Activated CD8-positive, alpha-beta memory T cell treated with anti-CD3 and anti-CD28 coated beads, Interleukin-2, amount 10 ng/mL, durations not matched to agents 7 days and 5 days (primary cell): ENCODE results near the gene KIF5C. TPM values are rescaled to one million over a fixed set of nuclear protein-coding genes. Genes with fewer than 3 reads are reported as not detected.

Experiments used
- ATAC-seq: fragments of 150-1000 bp; cut with Tn5 transposase; one replicate; pipeline ENCODE4 v1.10.0; 2021; ENCODE audit warnings: moderate library complexity
- CTCF ChIA-PET: fragments of 350-600 bp; sonication (Branson Sonifier 250); formaldehyde crosslinking; loops from one replicate; lab custom pipeline; 2021; ENCODE audit warnings: antibody characterized with exemption; lab: Charles Lee
- DNase-seq: peaks from one replicate; pipeline ENCODE4 v3.0.0-alpha.2; 2020
- H3K27ac Mint-ChIP-seq: one replicate; pipeline ENCODE4 v1.8.0; 2021; ENCODE audit warnings: mild to moderate bottlenecking, mixed read lengths
- H3K27me3 Mint-ChIP-seq: one replicate; pipeline ENCODE4 v1.8.0; 2021; ENCODE audit warnings: mixed read lengths
- H3K36me3 Mint-ChIP-seq: one replicate; pipeline ENCODE4 v1.8.0; 2021; ENCODE audit warnings: mild to moderate bottlenecking, mixed read lengths
- H3K4me1 Mint-ChIP-seq: one replicate; pipeline ENCODE4 v1.8.0; 2021; ENCODE audit warnings: mixed read lengths
- H3K4me3 Mint-ChIP-seq: one replicate; pipeline ENCODE4 v1.8.0; 2021; ENCODE audit warnings: mild to moderate bottlenecking, moderate library complexity, mixed read lengths
- H3K9me3 Mint-ChIP-seq: one replicate; pipeline ENCODE4 v1.8.0; 2022; ENCODE audit warnings: low read depth, mixed read lengths
- total RNA-seq, 2 experiments: library from RNA; stranded (reverse); gene quantifications; one replicate each; pipeline ENCODE4 v1.2.3, GENCODE V29; 2021

The KIF5C gene
- total RNA-seq, 2 experiments from 2014 or later = 16.2 to 18.3 TPM

DNA sequence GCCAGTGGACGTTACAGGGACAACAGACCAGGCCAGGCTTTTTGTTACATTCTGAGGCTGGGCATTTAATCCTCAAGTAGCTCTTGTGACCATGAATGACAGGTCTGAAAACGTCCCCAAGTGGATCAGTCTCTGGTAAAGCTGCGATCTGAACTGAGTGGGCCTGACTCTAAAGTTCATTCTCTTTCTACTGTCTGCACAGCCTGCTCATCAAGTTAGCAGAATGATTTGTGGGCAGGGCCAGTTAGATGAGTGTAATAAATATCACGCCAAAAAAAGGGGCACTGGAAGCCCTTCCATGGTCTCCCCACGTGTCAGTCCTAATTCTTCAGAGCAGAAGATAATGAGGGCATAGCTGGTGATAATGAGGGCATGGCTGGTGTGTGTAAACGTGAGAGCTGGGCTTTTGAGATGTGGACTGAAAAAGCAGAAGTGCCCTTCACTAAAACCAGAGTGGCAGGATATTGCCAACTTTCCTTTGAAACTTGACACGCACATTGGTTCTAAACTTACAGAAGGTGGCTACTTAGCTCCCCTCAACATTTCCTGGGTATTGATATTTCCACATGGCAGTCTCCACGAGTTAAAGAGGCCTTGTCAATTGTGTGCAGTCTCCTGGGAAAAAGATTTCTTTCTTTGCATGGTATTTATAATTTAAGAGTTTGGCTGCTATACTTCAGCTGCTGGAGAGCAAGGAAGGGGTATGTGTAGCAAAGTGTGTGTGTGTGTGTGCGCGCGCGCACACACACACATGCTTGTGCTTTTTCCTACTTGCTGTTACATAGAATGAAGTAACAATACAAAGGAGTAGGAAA lies 90.8 kb downstream of the KIF5C start:
- CTCF ChIA-PET = interaction anchor here (1.3 kb wide), 1 partner anchor 19 kb away, joined by 3 read pairs; no protein-coding TSS in a partner anchor
- no peak overlapping the region for H3K27ac Mint-ChIP-seq
- H3K4me3 Mint-ChIP-seq = no peak overlapping the region
- no peaks in the 10 kb centered on the region for H3K9me3 Mint-ChIP-seq
- DNase-seq = no peak
- peaks cover 4% of the 10 kb centered on the region for H3K36me3 Mint-ChIP-seq
- no peak for ATAC-seq
- peaks cover 3% of the 10 kb centered on the region for H3K4me1 Mint-ChIP-seq
- H3K27me3 Mint-ChIP-seq = no peaks in the 10 kb centered on the region

DNA sequence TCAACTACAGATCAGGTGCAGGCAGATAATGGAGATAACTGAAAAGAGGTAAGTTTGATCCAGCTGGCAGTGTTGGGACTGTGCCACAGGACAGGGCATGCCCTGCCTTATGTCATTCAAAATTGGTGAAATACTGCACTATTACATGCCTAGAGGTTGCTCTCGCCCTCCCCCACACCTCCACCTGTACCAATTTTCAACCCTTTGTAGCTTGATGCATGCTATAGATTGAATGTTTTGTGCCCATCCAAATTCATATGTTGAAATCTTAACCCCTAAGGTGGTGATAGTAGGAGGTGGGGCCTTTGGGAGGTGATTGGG lies 91.4 kb downstream of the KIF5C start:
- DNase-seq (no peak), ATAC-seq (no peak)
- peaks cover 6% of the 10 kb centered on the region for H3K4me1 Mint-ChIP-seq
- H3K9me3 Mint-ChIP-seq = no peaks in the 10 kb centered on the region
- no peak overlapping the region for H3K27ac Mint-ChIP-seq
- no peaks in the 10 kb centered on the region for H3K27me3 Mint-ChIP-seq
- CTCF ChIA-PET = no interaction called here
- no peak overlapping the region for H3K4me3 Mint-ChIP-seq
- H3K36me3 Mint-ChIP-seq = peaks cover 3% of the 10 kb centered on the region

DNA sequence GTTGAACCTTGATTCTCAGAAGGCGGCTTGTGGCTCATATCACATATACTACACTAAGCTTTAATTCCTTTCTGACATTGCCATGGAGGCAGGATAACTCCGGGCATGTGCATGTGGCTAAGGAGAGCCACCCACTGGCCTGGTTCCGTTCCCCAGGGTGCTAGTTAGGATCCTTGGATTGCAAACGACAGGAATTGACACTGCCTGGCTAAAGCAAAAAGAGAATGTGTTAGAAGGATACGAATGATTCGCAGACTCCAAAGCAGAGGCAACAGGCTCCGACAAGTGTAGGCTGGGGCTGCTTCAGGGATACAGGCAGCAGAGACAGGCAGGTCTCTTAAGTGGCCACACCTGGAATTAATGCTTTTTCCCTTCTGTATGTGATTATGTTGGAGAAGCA lies 92.0 kb downstream of the KIF5C start:
- Mint-ChIP-seq H3K36me3 (peaks cover 2% of the 10 kb centered on the region), H3K4me1 (peaks cover 10% of the 10 kb centered on the region), H3K9me3 (peaks cover 2% of the 10 kb centered on the region), H3K27me3 (no peaks in the 10 kb centered on the region), H3K4me3 (no peak overlapping the region), H3K27ac (no peak overlapping the region)
- CTCF ChIA-PET = no interaction called here
- DNase-seq (no peak), ATAC-seq (no peak)

DNA sequence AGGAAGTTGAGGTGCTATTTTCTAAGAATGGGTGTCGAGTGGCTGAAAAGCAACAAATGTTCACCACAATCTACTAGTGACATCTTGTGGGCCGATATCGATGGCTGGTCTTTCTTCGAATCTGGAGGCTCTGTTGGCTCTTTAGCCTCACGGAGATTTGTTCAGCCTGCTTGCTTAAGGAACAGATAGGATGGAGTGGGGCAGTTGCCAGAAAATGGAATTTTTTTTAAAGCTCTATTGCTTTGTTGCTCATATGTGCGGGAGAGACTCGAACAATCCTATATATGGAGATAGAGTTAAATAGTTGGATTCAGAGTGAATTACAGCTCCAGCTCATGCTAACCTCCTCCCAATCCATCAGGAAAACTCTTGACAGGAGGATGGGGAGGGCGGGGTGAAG lies 92.6 kb downstream of the KIF5C start:
- Mint-ChIP-seq H3K27ac (no peak overlapping the region), H3K9me3 (peaks cover 2% of the 10 kb centered on the region), H3K36me3 (peaks cover 5% of the 10 kb centered on the region), H3K27me3 (no peaks in the 10 kb centered on the region), H3K4me1 (peaks cover 12% of the 10 kb centered on the region), H3K4me3 (no peak overlapping the region)
- CTCF ChIA-PET = no interaction called here
- ATAC-seq (no peak), DNase-seq (no peak)

DNA sequence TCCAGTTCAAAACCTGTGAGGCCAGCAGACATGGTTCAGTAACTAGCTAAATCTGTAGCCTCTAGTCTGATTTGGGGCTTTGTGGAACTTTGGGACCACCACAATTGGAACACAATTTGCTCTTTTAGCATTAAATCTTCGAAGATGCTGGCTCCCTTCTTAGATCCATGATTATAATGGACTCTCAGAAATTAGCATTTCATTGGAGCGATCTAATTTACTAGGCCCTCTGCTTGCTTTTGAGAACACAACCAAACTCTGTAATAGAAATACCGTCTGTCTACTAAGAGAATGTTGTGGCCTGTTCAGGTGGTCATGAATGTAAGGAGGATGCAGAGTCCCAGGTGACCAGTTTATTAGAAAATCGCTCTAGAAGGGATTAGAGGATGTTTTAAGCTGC lies 93.3 kb downstream of the KIF5C start:
- Mint-ChIP-seq H3K9me3 (peaks cover 2% of the 10 kb centered on the region), H3K4me1 (peaks cover 12% of the 10 kb centered on the region), H3K4me3 (no peak overlapping the region), H3K27ac (no peak overlapping the region), H3K27me3 (no peaks in the 10 kb centered on the region), H3K36me3 (peaks cover 8% of the 10 kb centered on the region)
- no peak for DNase-seq
- ATAC-seq = no peak
- CTCF ChIA-PET = no interaction called here

DNA sequence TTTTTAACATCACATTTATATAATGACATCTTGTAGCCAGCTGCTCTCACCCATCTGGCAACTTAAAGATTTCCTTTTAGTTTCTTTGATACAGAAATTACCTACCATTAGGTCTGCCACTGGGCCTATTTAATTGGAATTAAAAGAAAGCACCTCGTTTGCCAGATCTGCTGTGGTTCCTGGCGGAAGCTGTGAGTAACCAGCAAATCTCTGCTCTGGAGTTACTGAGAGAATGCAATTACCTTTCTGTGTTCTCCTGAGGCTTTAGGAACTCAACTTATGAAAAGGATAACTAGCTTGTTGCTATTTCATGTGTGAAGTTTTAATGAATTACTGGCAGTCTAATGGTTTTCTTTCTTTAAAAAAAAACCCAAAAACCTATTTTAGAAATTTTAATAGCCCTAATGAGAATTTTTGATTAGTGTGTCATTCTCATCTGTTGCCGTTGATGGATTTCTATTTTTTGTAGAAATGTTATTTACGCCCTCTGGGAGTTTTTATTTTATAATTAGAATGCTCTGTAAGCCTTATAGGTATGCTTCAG lies 93.8 kb downstream of the KIF5C start:
- Mint-ChIP-seq H3K4me1 (peaks cover 12% of the 10 kb centered on the region), H3K27ac (no peak overlapping the region), H3K36me3 (peaks cover 12% of the 10 kb centered on the region), H3K4me3 (no peak overlapping the region), H3K27me3 (no peaks in the 10 kb centered on the region), H3K9me3 (peaks cover 2% of the 10 kb centered on the region)
- CTCF ChIA-PET = no interaction called here
- DNase-seq (no peak), ATAC-seq (no peak)

DNA sequence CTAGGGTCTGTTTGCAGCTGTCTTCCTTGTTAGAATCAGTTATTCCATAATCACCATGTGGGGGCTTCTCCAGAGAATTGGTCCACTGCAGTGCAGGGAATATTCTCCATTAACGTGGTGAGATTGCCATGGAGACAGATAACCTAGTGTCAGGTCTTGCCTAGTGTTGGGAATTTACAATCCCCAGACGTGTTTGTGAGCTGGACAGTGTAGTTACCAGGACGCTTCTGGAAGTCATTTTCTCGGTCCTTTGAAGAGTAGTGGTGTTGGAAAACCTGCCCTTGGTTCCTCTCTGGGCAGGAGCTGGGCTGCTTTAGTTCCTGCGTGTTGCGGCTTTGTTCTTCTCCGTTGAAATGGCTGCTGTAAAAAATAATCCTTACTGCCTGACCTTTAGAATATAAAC lies 94.6 kb downstream of the KIF5C start:
- Mint-ChIP-seq H3K4me3 (no peak overlapping the region), H3K27ac (no peak overlapping the region), H3K4me1 (peaks cover 12% of the 10 kb centered on the region), H3K27me3 (no peaks in the 10 kb centered on the region), H3K9me3 (peaks cover 2% of the 10 kb centered on the region), H3K36me3 (peaks cover 13% of the 10 kb centered on the region)
- CTCF ChIA-PET = interaction anchor here (1.4 kb wide), 1 partner anchor 43 kb away, joined by 5 read pairs; no protein-coding TSS in a partner anchor
- DNase-seq = no peak
- no peak for ATAC-seq

DNA sequence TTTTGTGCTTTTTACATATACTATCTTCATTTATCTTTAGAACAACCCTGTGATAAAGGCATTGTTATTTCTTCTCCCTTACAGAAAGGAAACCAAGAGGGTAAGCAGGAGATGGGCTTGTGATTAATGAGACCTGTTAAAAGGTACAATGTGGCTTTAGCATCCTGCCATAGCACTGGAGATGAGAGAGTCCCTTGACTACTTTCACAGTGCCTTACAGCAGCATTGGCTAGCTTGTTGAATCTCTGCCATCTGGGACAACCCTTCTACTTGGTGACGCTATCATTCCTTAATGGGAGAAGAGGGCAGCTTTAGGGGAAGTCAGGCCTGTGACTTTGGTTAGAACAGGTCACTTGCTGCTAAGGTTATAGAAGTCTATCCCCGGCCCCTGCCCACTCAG lies 95.4 kb downstream of the KIF5C start:
- ATAC-seq (no peak), DNase-seq (no peak)
- Mint-ChIP-seq H3K4me3 (no peak overlapping the region), H3K9me3 (peaks cover 2% of the 10 kb centered on the region), H3K36me3 (peaks cover 13% of the 10 kb centered on the region), H3K27ac (no peak overlapping the region), H3K27me3 (no peaks in the 10 kb centered on the region), H3K4me1 (peaks cover 12% of the 10 kb centered on the region)
- CTCF ChIA-PET = interaction anchor here (1.4 kb wide), 1 partner anchor 43 kb away, joined by 5 read pairs; no protein-coding TSS in a partner anchor

DNA sequence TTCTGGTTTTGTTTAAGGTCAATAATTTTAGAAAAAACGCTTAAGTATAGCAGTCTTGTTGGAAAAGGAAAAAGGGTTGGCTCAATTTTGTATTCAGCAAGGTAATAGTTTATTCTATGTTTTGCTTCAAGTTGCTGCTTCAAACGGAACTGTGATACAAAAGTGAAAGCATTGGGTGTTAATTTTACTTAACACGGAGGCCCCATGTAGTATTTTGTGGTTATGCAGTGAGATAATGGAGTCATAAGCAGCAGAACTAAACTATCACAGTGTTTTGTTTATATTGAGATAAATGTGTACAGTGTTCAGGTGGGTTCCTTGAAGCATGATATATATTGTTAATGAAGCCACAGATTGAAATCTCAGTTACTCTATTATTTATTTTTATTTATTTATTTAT lies 96.5 kb downstream of the KIF5C start:
- H3K4me1 Mint-ChIP-seq = peaks cover 14% of the 10 kb centered on the region
- DNase-seq (no peak), ATAC-seq (peak; percentile 42)
- no peak overlapping the region for H3K27ac Mint-ChIP-seq
- CTCF ChIA-PET = no interaction called here
- no peaks in the 10 kb centered on the region for H3K27me3 Mint-ChIP-seq
- H3K4me3 Mint-ChIP-seq = no peak overlapping the region
- peaks cover 13% of the 10 kb centered on the region for H3K36me3 Mint-ChIP-seq
- H3K9me3 Mint-ChIP-seq = peaks cover 2% of the 10 kb centered on the region

DNA sequence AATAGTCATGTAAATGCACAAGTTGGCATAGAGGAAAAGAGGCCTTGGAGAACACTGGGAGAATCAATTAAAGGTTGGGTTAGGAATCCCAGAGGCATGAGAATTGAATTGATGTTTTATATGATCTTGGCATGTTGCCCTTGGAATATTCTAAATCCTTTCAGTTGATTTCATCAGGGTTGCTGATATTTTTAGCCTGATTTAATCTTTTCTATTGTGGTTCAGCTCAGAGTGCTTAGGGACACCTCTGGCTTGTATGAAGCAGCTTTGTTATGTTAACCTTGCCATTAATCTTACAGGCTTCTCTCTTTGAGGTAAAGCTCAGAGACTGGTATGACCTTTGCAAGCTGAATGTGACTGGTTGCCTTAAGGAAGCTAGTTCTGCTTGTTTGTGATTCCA lies 99.1 kb downstream of the KIF5C start:
- no peak for DNase-seq
- CTCF ChIA-PET = no interaction called here

DNA sequence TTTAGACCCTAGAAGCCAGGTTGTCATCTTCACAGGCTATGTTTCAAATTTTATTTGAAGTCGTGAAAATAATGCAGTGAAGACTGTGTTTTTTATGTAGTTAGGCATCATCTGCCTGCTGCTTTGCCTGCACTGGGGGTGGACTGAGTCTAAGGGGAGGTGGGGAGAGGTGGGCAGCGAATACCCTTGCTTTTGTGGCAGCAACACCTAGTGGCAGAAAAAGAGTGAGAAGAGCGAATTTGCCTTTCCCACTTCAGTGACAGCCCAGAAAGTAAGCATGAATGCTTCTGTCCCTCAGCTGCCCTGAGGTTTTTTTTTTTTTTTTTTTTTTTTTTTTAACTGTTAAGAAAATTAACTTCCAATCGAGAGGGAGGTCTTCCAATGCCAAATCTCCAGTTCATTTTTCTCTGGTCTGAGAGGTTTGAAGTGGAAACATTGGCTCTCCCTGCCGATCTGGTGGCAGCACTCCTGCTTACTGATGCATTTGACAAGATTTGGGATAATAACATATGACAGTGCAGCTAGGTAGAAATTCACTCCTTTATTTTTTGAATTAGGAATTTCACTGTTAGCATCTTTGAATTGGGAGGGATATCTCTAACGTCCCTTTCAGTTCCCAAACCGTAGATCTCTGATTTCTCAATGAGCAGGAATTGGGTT lies 103.1 kb downstream of the KIF5C start:
- no peaks in the 10 kb centered on the region for H3K27me3 Mint-ChIP-seq
- no peak for ATAC-seq
- peaks cover 2% of the 10 kb centered on the region for H3K4me1 Mint-ChIP-seq
- H3K9me3 Mint-ChIP-seq = no peaks in the 10 kb centered on the region
- CTCF ChIA-PET = interaction anchor here (1.3 kb wide), 1 partner anchor 12 kb away, joined by 4 read pairs; no protein-coding TSS in a partner anchor
- H3K36me3 Mint-ChIP-seq = peaks cover 12% of the 10 kb centered on the region
- no peak overlapping the region for H3K4me3 Mint-ChIP-seq
- no peak overlapping the region for H3K27ac Mint-ChIP-seq
- no peak for DNase-seq

More for the DNA sequence above, 99.1 kb downstream of the KIF5C start:
- no peaks in the 10 kb centered on the region for H3K27me3 Mint-ChIP-seq
- H3K36me3 Mint-ChIP-seq = peaks cover 13% of the 10 kb centered on the region
- peaks cover 11% of the 10 kb centered on the region for H3K4me1 Mint-ChIP-seq
- H3K9me3 Mint-ChIP-seq = peaks cover 2% of the 10 kb centered on the region
- no peak for ATAC-seq
- H3K27ac Mint-ChIP-seq = no peak overlapping the region
- no peak overlapping the region for H3K4me3 Mint-ChIP-seq

DNA sequence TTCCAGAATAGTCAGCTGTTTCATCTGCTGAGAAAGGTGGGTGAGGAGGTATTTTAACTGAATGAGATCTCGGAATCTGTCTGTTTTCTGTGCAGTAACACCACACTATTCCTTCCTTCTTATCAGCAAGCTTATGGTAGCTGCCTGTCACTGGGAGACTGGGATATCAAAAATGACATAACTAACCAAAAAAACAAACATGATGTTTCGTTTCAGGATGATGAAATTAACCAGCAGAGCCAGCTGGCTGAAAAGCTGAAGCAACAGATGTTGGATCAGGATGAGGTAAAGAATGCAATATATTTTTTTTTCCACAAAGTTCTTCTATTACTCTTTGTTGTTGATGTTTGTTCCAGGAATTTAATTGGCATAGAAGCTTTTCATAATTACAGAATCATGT lies 103.7 kb downstream of the KIF5C start:
- no peak overlapping the region for H3K27ac Mint-ChIP-seq
- no peaks in the 10 kb centered on the region for H3K27me3 Mint-ChIP-seq
- ATAC-seq = no peak
- no peak overlapping the region for H3K4me3 Mint-ChIP-seq
- H3K4me1 Mint-ChIP-seq = peaks cover 2% of the 10 kb centered on the region
- CTCF ChIA-PET = interaction anchor here (1.3 kb wide), 1 partner anchor 11 kb away, joined by 4 read pairs; no protein-coding TSS in a partner anchor
- H3K9me3 Mint-ChIP-seq = no peaks in the 10 kb centered on the region
- H3K36me3 Mint-ChIP-seq = peaks cover 14% of the 10 kb centered on the region
- DNase-seq = no peak

DNA sequence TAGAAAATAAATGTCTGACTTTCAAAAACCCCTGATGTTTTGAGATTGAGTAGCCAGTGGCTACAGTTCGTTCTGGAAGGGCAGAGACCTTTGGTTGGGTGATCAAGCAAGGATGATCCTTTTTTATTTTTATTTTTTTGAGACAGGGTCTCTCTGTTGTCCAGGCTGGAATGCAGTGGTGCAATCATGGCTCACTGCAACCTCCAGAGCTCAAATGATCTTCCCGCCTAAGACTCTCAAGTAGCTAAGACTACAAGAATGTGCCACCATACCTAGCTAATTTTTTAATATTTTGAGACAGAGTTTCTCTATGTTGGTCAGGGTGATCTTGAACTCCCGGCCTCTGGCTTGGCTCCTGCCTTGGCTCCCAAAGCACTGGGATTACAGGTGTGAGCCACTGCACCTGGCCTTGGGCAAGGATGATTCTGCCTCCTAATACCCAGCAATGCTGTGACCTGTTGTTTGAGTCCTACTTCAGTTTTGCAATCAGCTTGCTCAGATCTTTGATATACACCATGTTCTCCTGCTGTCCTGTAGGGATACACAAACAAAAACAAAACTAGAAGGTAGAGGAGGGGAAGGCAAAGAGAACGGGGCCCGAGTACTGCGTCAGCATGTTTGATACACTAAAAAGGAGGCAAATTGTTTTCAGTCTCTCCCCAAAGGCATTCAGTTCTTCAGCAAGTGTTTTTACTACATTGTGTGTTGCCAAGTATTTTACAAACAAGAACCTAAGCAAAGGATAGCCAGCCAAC lies 104.3 kb downstream of the KIF5C start:
- CTCF ChIA-PET = interaction anchor here (1.3 kb wide), 1 partner anchor 11 kb away, joined by 4 read pairs; no protein-coding TSS in a partner anchor
- Mint-ChIP-seq H3K9me3 (no peaks in the 10 kb centered on the region), H3K27me3 (no peaks in the 10 kb centered on the region), H3K27ac (no peak overlapping the region), H3K4me3 (no peak overlapping the region), H3K36me3 (peaks cover 17% of the 10 kb centered on the region), H3K4me1 (peaks cover 2% of the 10 kb centered on the region)
- DNase-seq (no peak), ATAC-seq (no peak)
